ENCODE data around the gene CMTM2.
"Not testable (repeated sequence)": the region's sequence is repeated elsewhere in the genome, so short reads cannot be mapped to it uniquely, and the experiment has no call there.

CMTM2 gene

GRCh38 chr16:66611911-66612310 is 32.6 kb downstream of the CMTM2 start:
- H3K36me3 ChIP-seq (replicated peaks) = peaks cover 86% of the 10 kb centered on the region
- in situ Hi-C loops (cut with MboI; ENCODE audit: low sequenced_read_pairs); H3K9me3 ChIP-seq; H3K27me3 ChIP-seq (ENCODE audit: low read depth); H3K4me3 ChIP-seq; DNase-seq (ENCODE audit: low spot score in 2 of 2); H3K4me1 ChIP-seq: not testable (repeated sequence)

GRCh38 chr16:66612422-66612821 is 33.2 kb downstream of the CMTM2 start:
- peaks cover 85% of the 10 kb centered on the region for H3K36me3 ChIP-seq (replicated peaks)
- DNase-seq (ENCODE audit: low spot score in 2 of 2) = no peak
- H3K4me1 ChIP-seq = peaks cover 4% of the 10 kb centered on the region
- no peak overlapping the region for H3K4me3 ChIP-seq
- no peaks in the 10 kb centered on the region for H3K27me3 ChIP-seq (ENCODE audit: low read depth)
- no peaks in the 10 kb centered on the region for H3K9me3 ChIP-seq
- in situ Hi-C loops (cut with MboI; ENCODE audit: low sequenced_read_pairs) = no loop called here

- no peaks in the 10 kb centered on the region for H3K4me1 ChIP-seq
- in situ Hi-C loops (cut with MboI; ENCODE audit: low sequenced_read_pairs) = no loop called here
Measured at GRCh38 chr16:66614161-66614802, 35.0 kb downstream of the CMTM2 start.

GRCh38 chr16:66616169-66616568 is 36.9 kb downstream of the CMTM2 start:
- H3K27me3 ChIP-seq (ENCODE audit: low read depth) = no peaks in the 10 kb centered on the region
- no peak overlapping the region for H3K4me3 ChIP-seq
- peaks cover 83% of the 10 kb centered on the region for H3K36me3 ChIP-seq (replicated peaks)
- in situ Hi-C loops (cut with MboI; ENCODE audit: low sequenced_read_pairs) = no loop called here
- DNase-seq (ENCODE audit: low spot score in 2 of 2) = no peak
- no peaks in the 10 kb centered on the region for H3K4me1 ChIP-seq
- H3K9me3 ChIP-seq = no peaks in the 10 kb centered on the region

More at GRCh38 chr16:66614161-66614802, 35.0 kb downstream of the CMTM2 start:
- no peak for DNase-seq (ENCODE audit: low spot score in 2 of 2)
- Histone ChIP-seq H3K9me3 (no peaks in the 10 kb centered on the region), H3K4me3 (no peak overlapping the region), H3K36me3 (replicated peaks) (peaks cover 85% of the 10 kb centered on the region), H3K27me3 (ENCODE audit: low read depth) (no peaks in the 10 kb centered on the region)

GRCh38 chr16:66616592-66616991 is 37.3 kb downstream of the CMTM2 start:
- Histone ChIP-seq H3K27me3 (ENCODE audit: low read depth) (no peaks in the 10 kb centered on the region), H3K9me3 (no peaks in the 10 kb centered on the region), H3K4me1 (no peaks in the 10 kb centered on the region), H3K4me3 (no peak overlapping the region), H3K36me3 (replicated peaks) (peaks cover 83% of the 10 kb centered on the region)
- in situ Hi-C loops (cut with MboI; ENCODE audit: low sequenced_read_pairs) = no loop called here
- no peak for DNase-seq (ENCODE audit: low spot score in 2 of 2)

- Histone ChIP-seq H3K27me3 (ENCODE audit: low read depth) (no peaks in the 10 kb centered on the region), H3K36me3 (replicated peaks) (peaks cover 83% of the 10 kb centered on the region), H3K9me3 (no peaks in the 10 kb centered on the region), H3K4me1 (no peaks in the 10 kb centered on the region), H3K4me3 (no peak overlapping the region)
- in situ Hi-C loops (cut with MboI; ENCODE audit: low sequenced_read_pairs) = no loop called here
- DNase-seq (ENCODE audit: low spot score in 2 of 2) = no peak
Measured at GRCh38 chr16:66617010-66617434, 37.8 kb downstream of the CMTM2 start.

- Histone ChIP-seq H3K4me1 (no peaks in the 10 kb centered on the region), H3K9me3 (no peaks in the 10 kb centered on the region), H3K27me3 (ENCODE audit: low read depth) (no peaks in the 10 kb centered on the region), H3K4me3 (no peak overlapping the region), H3K36me3 (replicated peaks) (peaks cover 81% of the 10 kb centered on the region)
- in situ Hi-C loops (cut with MboI; ENCODE audit: low sequenced_read_pairs) = no loop called here
- DNase-seq (ENCODE audit: low spot score in 2 of 2) = no peak
Measured at GRCh38 chr16:66617728-66618127, 38.5 kb downstream of the CMTM2 start.

GRCh38 chr16:66618588-66619375 is 39.5 kb downstream of the CMTM2 start:
- Histone ChIP-seq H3K9me3 (no peaks in the 10 kb centered on the region), H3K4me3 (no peak overlapping the region), H3K27me3 (ENCODE audit: low read depth) (no peaks in the 10 kb centered on the region), H3K36me3 (replicated peaks) (peaks cover 77% of the 10 kb centered on the region), H3K4me1 (no peaks in the 10 kb centered on the region)
- in situ Hi-C loops (cut with MboI; ENCODE audit: low sequenced_read_pairs) = no loop called here
- DNase-seq (ENCODE audit: low spot score in 2 of 2) = no peak

GRCh38 chr16:66619534-66620428 is 40.5 kb downstream of the CMTM2 start:
- Histone ChIP-seq H3K4me3 (no peak overlapping the region), H3K9me3 (no peaks in the 10 kb centered on the region), H3K36me3 (replicated peaks) (peaks cover 68% of the 10 kb centered on the region), H3K4me1 (no peaks in the 10 kb centered on the region), H3K27me3 (ENCODE audit: low read depth) (no peaks in the 10 kb centered on the region)
- DNase-seq (ENCODE audit: low spot score in 2 of 2) = no peak
- in situ Hi-C loops (cut with MboI; ENCODE audit: low sequenced_read_pairs) = no loop called here

- DNase-seq (ENCODE audit: low spot score in 2 of 2) = no peak
- in situ Hi-C loops (cut with MboI; ENCODE audit: low sequenced_read_pairs) = no loop called here
- Histone ChIP-seq H3K27me3 (ENCODE audit: low read depth) (no peaks in the 10 kb centered on the region), H3K36me3 (replicated peaks) (peaks cover 63% of the 10 kb centered on the region), H3K4me3 (no peak overlapping the region), H3K9me3 (no peaks in the 10 kb centered on the region), H3K4me1 (no peaks in the 10 kb centered on the region)
Measured at GRCh38 chr16:66620429-66620795, 41.1 kb downstream of the CMTM2 start.

- Histone ChIP-seq H3K36me3 (replicated peaks) (peaks cover 52% of the 10 kb centered on the region), H3K4me1 (no peaks in the 10 kb centered on the region), H3K9me3 (no peaks in the 10 kb centered on the region), H3K27me3 (ENCODE audit: low read depth) (no peaks in the 10 kb centered on the region), H3K4me3 (no peak overlapping the region)
- DNase-seq (ENCODE audit: low spot score in 2 of 2) = no peak
- in situ Hi-C loops (cut with MboI; ENCODE audit: low sequenced_read_pairs) = no loop called here
Measured at GRCh38 chr16:66621973-66622372, 42.7 kb downstream of the CMTM2 start.

GRCh38 chr16:66622863-66623262 is 43.6 kb downstream of the CMTM2 start:
- H3K9me3 ChIP-seq = no peaks in the 10 kb centered on the region
- DNase-seq (ENCODE audit: low spot score in 2 of 2) = no peak
- in situ Hi-C loops (cut with MboI; ENCODE audit: low sequenced_read_pairs) = no loop called here

GRCh38 chr16:66623755-66624154 is 44.5 kb downstream of the CMTM2 start:
- DNase-seq (ENCODE audit: low spot score in 2 of 2) = no peak
- in situ Hi-C loops (cut with MboI; ENCODE audit: low sequenced_read_pairs) = no loop called here
- H3K4me3 ChIP-seq = no peak overlapping the region
- peaks cover 41% of the 10 kb centered on the region for H3K36me3 ChIP-seq (replicated peaks)
- no peaks in the 10 kb centered on the region for H3K4me1 ChIP-seq
- H3K27me3 ChIP-seq (ENCODE audit: low read depth) = no peaks in the 10 kb centered on the region
- no peaks in the 10 kb centered on the region for H3K9me3 ChIP-seq

More at GRCh38 chr16:66622863-66623262, 43.6 kb downstream of the CMTM2 start:
- no peak overlapping the region for H3K4me3 ChIP-seq
- H3K36me3 ChIP-seq (replicated peaks) = peaks cover 47% of the 10 kb centered on the region
- no peaks in the 10 kb centered on the region for H3K27me3 ChIP-seq (ENCODE audit: low read depth)
- no peaks in the 10 kb centered on the region for H3K4me1 ChIP-seq

Data from HAP-1 (cell line).